Vagina (tissue), 2 donors: ENCODE results near the gene MLKL. TPM values are rescaled to one million over a fixed set of nuclear protein-coding genes. Genes with fewer than 3 reads are reported as not detected.
A peak's percentile ranks its signal among the peaks of the same experiment; 100 is the strongest.

Experiments used
- DNase-seq, 2 donors: peaks; one replicate each; pipeline ENCODE4 v3.0.0-alpha.2; 2017; ENCODE audit errors: extremely low spot score in 2 of 2
- H3K27ac ChIP-seq: fragments of 200-600 bp; sonication (generic); one replicate; pipeline ENCODE4 v1.5.1; 2019
- H3K27me3 ChIP-seq: fragments of 200-600 bp; sonication (generic); one replicate; pipeline ENCODE4 v1.5.1; 2019
- H3K36me3 ChIP-seq, 2 donors: fragments of 200-600 bp; sonication (generic); one replicate each; pipeline ENCODE4 v1.5.1; 2017 to 2019
- H3K4me1 ChIP-seq: fragments of 200-600 bp; sonication (generic); one replicate; pipeline ENCODE4 v1.5.1; 2019
- H3K4me3 ChIP-seq, 2 donors: fragments of 200-600 bp; sonication (generic); 1 replicate in 1 of 2; 2 replicates in 1 of 2; pipeline ENCODE4 v1.5.1; 2016 to 2019
- H3K9me3 ChIP-seq: fragments of 200-600 bp; sonication (generic); one replicate; pipeline ENCODE4 v1.5.1; 2019
- CTCF ChIP-seq, 3 experiments: fragments of 450-650 bp in 2 of 3; fragments of 200-600 bp in 1 of 3; sonication (generic) in 1 of 3; IDR thresholded peaks; one replicate each; pipeline ENCODE4 v1.5.1; 2017 to 2019; ENCODE audit warnings: antibody characterized with exemption in 3 of 3, mild to moderate bottlenecking in 2 of 3, moderate library complexity in 2 of 3
- POLR2A ChIP-seq, 2 donors: fragments of 450-650 bp; IDR thresholded peaks; one replicate each; pipeline ENCODE4 v1.6.1; 2017; ENCODE audit warnings: antibody characterized with exemption in 2 of 2, mild to moderate bottlenecking in 2 of 2, moderate library complexity in 2 of 2
- POLR2AphosphoS5 ChIP-seq, 2 donors: sonication (generic); formaldehyde crosslinking; IDR thresholded peaks; one replicate each; pipeline ENCODE4 v1.9.0; 2017; ENCODE audit warnings: antibody characterized with exemption in 2 of 2, mild to moderate bottlenecking in 2 of 2, low read depth in 1 of 2; ENCODE audit not compliant: insufficient read depth in 1 of 2
- intact Hi-C: fragments of 100-400 bp; cut with DNase I; formaldehyde crosslinking; loops from one replicate; pipeline ENCODE4 v1.15.1; 2023
- total RNA-seq: library from RNA; depleted of rRNA; stranded (reverse); fragments of >200 nt; gene quantifications from one replicate; pipeline ENCODE4 v1.2.3, GENCODE V29; 2016

The MLKL gene
- total RNA-seq, 1 donor from 2014 or later = 40.0 TPM

DNA sequence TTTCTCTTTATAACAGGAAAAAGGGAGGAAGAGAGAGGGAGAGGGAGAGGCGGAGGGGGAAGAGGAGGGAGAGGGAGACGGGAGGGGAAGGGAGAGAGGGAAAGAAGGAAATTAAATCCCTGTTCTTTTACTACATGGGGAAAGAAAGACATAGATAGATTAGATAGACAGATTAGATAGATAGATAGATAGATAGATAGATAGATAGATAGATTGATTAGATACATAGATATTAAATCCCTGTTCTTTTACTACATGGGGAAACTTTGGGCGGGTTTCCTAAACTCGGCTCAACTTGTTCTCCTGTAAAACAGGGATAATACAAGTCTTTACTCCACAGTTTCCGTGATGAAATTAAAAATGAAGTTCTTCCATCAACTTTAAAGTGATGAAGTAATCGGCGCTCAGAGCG, 34.6 kb downstream of the MLKL start:
- intact Hi-C loops = no loop called here
- peak overlapping the region; percentile 71 for H3K27ac ChIP-seq
- no peaks in the 10 kb centered on the region for H3K27me3 ChIP-seq
- peaks cover 18% of the 10 kb centered on the region for H3K4me1 ChIP-seq
- H3K36me3 ChIP-seq = peaks cover 0 to 17% of the 10 kb centered on the region in 2 donors
- DNase-seq = no peak
- peak overlapping the region; percentile 71 to 97 for H3K4me3 ChIP-seq
- H3K9me3 ChIP-seq = no peaks in the 10 kb centered on the region
- TF ChIP-seq POLR2AphosphoS5 (IDR thresholded peaks at IDR 0.05; ENCODE audit: insufficient read depth in 1 of 2, low read depth in 1 of 2) (no peak), CTCF (IDR thresholded peaks at IDR 0.05) (no peak), POLR2A (IDR thresholded peaks at IDR 0.05) (no peak)

DNA sequence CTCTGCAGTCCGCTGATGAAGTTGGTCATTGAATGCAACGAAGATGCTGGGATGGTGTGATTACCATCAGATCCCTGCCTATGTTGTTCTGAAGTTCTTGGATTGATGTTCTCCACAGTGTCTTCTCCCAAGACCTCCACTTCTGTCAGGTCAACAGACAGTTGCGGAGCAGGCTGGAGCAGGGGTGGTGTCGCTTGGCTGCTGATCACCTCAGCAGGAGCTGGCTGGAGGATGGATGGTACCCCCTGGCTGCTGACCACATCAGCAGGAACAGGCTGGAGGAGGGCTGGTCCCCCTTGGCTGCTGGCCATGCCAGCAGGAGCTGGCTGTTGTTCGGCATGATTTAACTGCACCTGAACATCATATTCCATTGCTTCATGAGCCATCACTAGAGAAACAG, 39.6 kb downstream of the MLKL start:
- Histone ChIP-seq H3K4me3 (no peak overlapping the region), H3K36me3 (peaks cover 0 to 37% of the 10 kb centered on the region in 2 donors), H3K27me3 (no peaks in the 10 kb centered on the region), H3K9me3 (no peaks in the 10 kb centered on the region), H3K4me1 (peaks cover 43% of the 10 kb centered on the region), H3K27ac (no peak overlapping the region)
- no peak for DNase-seq
- intact Hi-C loops = no loop called here
- TF ChIP-seq POLR2A (IDR thresholded peaks at IDR 0.05) (no peak), CTCF (IDR thresholded peaks at IDR 0.05) (no peak), POLR2AphosphoS5 (IDR thresholded peaks at IDR 0.05; ENCODE audit: insufficient read depth in 1 of 2, low read depth in 1 of 2) (no peak)

DNA sequence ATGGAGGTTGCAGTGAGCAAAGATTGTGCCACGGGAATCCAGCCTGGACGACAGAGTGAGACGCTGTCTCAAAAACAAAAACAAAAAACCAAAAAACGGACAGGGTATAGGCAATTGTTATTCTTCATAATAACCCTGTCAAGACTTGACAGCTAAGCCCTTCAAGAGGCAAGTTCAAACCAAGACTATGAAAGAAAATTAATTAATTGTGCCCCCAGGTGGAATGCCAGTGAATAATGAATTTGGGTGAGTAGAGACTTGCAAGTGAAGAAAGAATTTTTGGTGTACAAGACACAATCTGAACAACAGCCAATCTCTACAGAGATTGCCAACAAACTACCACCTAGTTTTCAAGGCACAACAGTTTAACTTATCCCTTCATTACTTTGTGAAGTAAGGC, 40.3 kb downstream of the MLKL start:
- Histone ChIP-seq H3K4me1 (peaks cover 37% of the 10 kb centered on the region), H3K27me3 (no peaks in the 10 kb centered on the region), H3K36me3 (peaks cover 0 to 37% of the 10 kb centered on the region in 2 donors), H3K9me3 (no peaks in the 10 kb centered on the region), H3K27ac (no peak overlapping the region), H3K4me3 (no peak overlapping the region)
- no peak for DNase-seq
- TF ChIP-seq CTCF (IDR thresholded peaks at IDR 0.05) (no peak), POLR2A (IDR thresholded peaks at IDR 0.05) (no peak), POLR2AphosphoS5 (IDR thresholded peaks at IDR 0.05; ENCODE audit: insufficient read depth in 1 of 2, low read depth in 1 of 2) (no peak)
- intact Hi-C loops = no loop called here

DNA sequence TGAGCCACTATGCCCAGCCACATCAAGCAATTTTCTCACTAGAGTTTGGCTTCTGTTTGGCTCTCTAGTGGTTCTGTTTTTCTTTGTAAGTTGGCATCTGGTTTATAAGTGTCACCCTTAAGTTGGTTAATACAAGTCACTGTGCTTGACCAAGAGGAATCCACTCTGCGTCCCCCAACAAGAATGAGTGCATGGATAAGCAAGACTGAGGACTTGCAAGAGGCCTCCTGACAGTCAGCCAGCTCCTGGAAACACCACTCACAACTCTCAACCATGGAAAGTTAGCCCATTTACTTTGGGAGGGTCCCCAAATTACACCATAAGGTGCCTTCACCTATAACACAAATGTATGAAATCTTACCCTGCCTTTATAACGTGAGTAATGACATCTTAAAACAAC, 41.6 kb downstream of the MLKL start:
- no peaks in the 10 kb centered on the region for H3K27me3 ChIP-seq
- peaks cover 0 to 33% of the 10 kb centered on the region in 2 donors for H3K36me3 ChIP-seq
- H3K4me3 ChIP-seq = no peak overlapping the region
- peaks cover 31% of the 10 kb centered on the region for H3K4me1 ChIP-seq
- intact Hi-C loops = no loop called here
- TF ChIP-seq CTCF (IDR thresholded peaks at IDR 0.05) = no peak
- no peak for TF ChIP-seq POLR2A (IDR thresholded peaks at IDR 0.05)
- H3K9me3 ChIP-seq = no peaks in the 10 kb centered on the region
- no peak for DNase-seq
- H3K27ac ChIP-seq = no peak overlapping the region

DNA sequence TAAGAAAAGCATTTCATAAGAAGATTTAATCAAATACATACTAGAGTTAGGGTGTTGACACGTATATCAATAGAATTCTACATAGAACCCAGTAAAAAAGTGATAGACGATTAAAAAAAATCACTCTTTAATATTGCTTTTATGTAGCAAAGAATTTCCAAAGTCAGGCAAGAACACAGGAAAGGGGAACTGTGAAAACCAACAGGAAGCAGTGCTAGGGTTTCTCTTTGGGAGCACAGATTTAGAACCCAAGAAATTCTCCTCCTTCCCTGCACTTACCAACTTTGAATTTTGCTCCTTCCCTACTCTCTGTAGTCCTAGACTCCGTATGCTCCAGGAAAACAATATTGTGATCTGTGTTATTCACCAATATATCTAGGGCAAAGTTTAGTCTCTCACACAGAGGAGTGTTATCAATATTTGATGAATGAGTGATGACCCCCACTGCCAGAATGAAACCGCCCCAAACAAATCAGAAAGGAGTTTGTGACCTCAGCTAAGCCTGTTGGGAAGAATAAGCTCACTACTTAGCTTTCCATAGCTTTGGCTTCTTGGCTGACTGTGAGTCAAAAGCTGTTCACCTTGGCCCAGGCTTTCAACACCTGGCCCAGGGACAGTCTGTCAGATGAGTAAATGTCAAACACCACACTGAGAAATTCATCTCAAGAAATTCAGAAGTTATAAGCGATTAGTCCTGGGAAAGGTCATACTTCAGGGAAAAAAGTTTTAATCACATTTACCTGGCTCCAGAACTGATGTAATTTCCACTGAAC, 42.6 kb downstream of the MLKL start:
- intact Hi-C loops = no loop called here
- no peaks in the 10 kb centered on the region for H3K27me3 ChIP-seq
- H3K36me3 ChIP-seq = peaks cover 0 to 23% of the 10 kb centered on the region in 2 donors
- TF ChIP-seq POLR2AphosphoS5 (IDR thresholded peaks at IDR 0.05; ENCODE audit: insufficient read depth in 1 of 2, low read depth in 1 of 2) (no peak), POLR2A (IDR thresholded peaks at IDR 0.05) (no peak), CTCF (IDR thresholded peaks at IDR 0.05) (no peak)
- no peak overlapping the region for H3K4me3 ChIP-seq
- no peak overlapping the region for H3K27ac ChIP-seq
- no peaks in the 10 kb centered on the region for H3K9me3 ChIP-seq
- no peak for DNase-seq
- peaks cover 34% of the 10 kb centered on the region for H3K4me1 ChIP-seq
